IMR-90 (cell line): Measurements from ENCODE around the gene ME1. TPM values are rescaled to one million over a fixed set of nuclear protein-coding genes. Genes with fewer than 3 reads are reported as not detected.

Experiments used
- ATAC-seq: fragments of 200-7000 bp; cut with Tn5 transposase; 2 replicates; pipeline ENCODE4 v1.9.1; 2020; ENCODE audit warnings: low read depth, mild to moderate bottlenecking, moderate library complexity
- BruUV-seq: library from RNA; stranded (reverse); fragments of 400-500 nt; replicated peaks from 2 replicates; lab custom pipeline; 2021; lab: Mats Ljungman, UMichigan
- CTCF ChIA-PET: fragments of 300-600 bp; formaldehyde crosslinking; extraction: SDS; loops from one replicate; lab custom pipeline; 2021; ENCODE audit warnings: antibody characterized with exemption; lab: Yijun Ruan, JAX
- POLR2A ChIA-PET: fragments of 300-600 bp; sonication (Branson Sonifier 250); formaldehyde crosslinking; loops from one replicate; lab custom pipeline; 2022; ENCODE audit warnings: antibody characterized with exemption; ENCODE audit not compliant: unreplicated experiment; lab: Charles Lee
- DNase-seq: peaks from one replicate; pipeline ENCODE4 v3.0.0; 2013
- H2AFZ ChIP-seq: replicated peaks from 2 replicates; pipeline ENCODE3; 2013; ENCODE audit warnings: low read length, mild to moderate bottlenecking; ENCODE audit not compliant: poor library complexity
- H2AK5ac ChIP-seq: 2 replicates; pipeline ENCODE4 v1.6.1; 2013; ENCODE audit warnings: low read depth, low read length, inconsistent platforms
- H2AK9ac ChIP-seq: replicated peaks from 2 replicates; pipeline ENCODE3; 2013; ENCODE audit warnings: mild to moderate bottlenecking, low read depth, low read length, moderate library complexity; ENCODE audit not compliant: poor library complexity
- H2BK120ac ChIP-seq: 2 replicates; pipeline ENCODE4 v1.6.1; 2013; ENCODE audit warnings: low read depth, low read length, inconsistent platforms
- H2BK15ac ChIP-seq: 3 replicates; pipeline ENCODE4 v1.6.1; 2013; ENCODE audit warnings: low read depth, low read length, inconsistent platforms
- H2BK20ac ChIP-seq: 2 replicates; pipeline ENCODE4 v1.6.1; 2013; ENCODE audit warnings: low read depth, mild to moderate bottlenecking, inconsistent platforms, low read length, moderate library complexity
- H2BK5ac ChIP-seq: 2 replicates; pipeline ENCODE4 v1.6.1; 2013; ENCODE audit warnings: mild to moderate bottlenecking, low read depth, low read length, inconsistent platforms; ENCODE audit not compliant: poor library complexity, severe bottlenecking
- H3K14ac ChIP-seq: replicated peaks from 2 replicates; pipeline ENCODE4 v1.6.1; 2013; ENCODE audit warnings: low read depth, low read length, inconsistent platforms
- H3K18ac ChIP-seq: 2 replicates; pipeline ENCODE4 v1.6.1; 2013; ENCODE audit warnings: low read depth, low read length, control low read depth
- H3K23ac ChIP-seq: 2 replicates; pipeline ENCODE4 v1.6.1; 2013; ENCODE audit warnings: low read depth, low read length, inconsistent platforms
- H3K27ac ChIP-seq: 2 replicates; pipeline ENCODE4 v1.5.1; 2013; ENCODE audit warnings: mild to moderate bottlenecking, control low read depth, low read length; ENCODE audit not compliant: insufficient read depth
- H3K27me3 ChIP-seq: 2 replicates; pipeline ENCODE4 v1.6.1; 2013; ENCODE audit warnings: low read length; ENCODE audit not compliant: control insufficient read depth, insufficient read depth
- H3K36me3 ChIP-seq: 2 replicates; pipeline ENCODE4 v1.6.1; 2013; ENCODE audit warnings: low read length, mixed read lengths; ENCODE audit not compliant: control insufficient read depth, insufficient read depth
- H3K4ac ChIP-seq: 2 replicates; pipeline ENCODE4 v1.6.1; 2013; ENCODE audit warnings: low read depth, low read length, inconsistent platforms
- H3K4me1 ChIP-seq: 2 replicates; pipeline ENCODE4 v1.6.1; 2013; ENCODE audit warnings: low read length, mixed read lengths; ENCODE audit not compliant: control insufficient read depth, insufficient read depth
- H3K4me2 ChIP-seq: 2 replicates; pipeline ENCODE4 v1.6.1; 2013; ENCODE audit warnings: low read depth, mild to moderate bottlenecking, control low read depth, low read length, moderate library complexity
- H3K4me3 ChIP-seq: 2 replicates; pipeline ENCODE4 v1.5.1; 2013; ENCODE audit warnings: low read depth, mild to moderate bottlenecking, control low read depth, low read length, moderate library complexity; ENCODE audit not compliant: insufficient read depth
- H3K56ac ChIP-seq: 2 replicates; pipeline ENCODE4 v1.6.1; 2013; ENCODE audit warnings: low read length, inconsistent platforms; ENCODE audit not compliant: insufficient read depth; ENCODE audit errors: extremely low read depth
- H3K79me1 ChIP-seq, 2 experiments: 2 replicates each; pipeline ENCODE4 v1.6.1; 2013; ENCODE audit warnings: low read length in 2 of 2, inconsistent platforms in 1 of 2, low read depth in 1 of 2
- H3K9ac ChIP-seq: 2 replicates; pipeline ENCODE4 v1.6.1; 2013; ENCODE audit warnings: low read depth, low read length, control low read depth
- H3K9me1 ChIP-seq: 2 replicates; pipeline ENCODE4 v1.6.1; 2013; ENCODE audit warnings: low read length, inconsistent platforms; ENCODE audit not compliant: insufficient read depth
- H3K9me3 ChIP-seq: 2 replicates; pipeline ENCODE4 v1.6.1; 2013; ENCODE audit warnings: low read length; ENCODE audit not compliant: control insufficient read depth, insufficient read depth
- H4K20me1 ChIP-seq: 2 replicates; pipeline ENCODE4 v1.6.1; 2013; ENCODE audit warnings: low read length, inconsistent platforms; ENCODE audit not compliant: insufficient read depth
- H4K5ac ChIP-seq: 2 replicates; pipeline ENCODE4 v1.6.1; 2013; ENCODE audit warnings: mild to moderate bottlenecking, low read depth, low read length, control low read depth
- H4K8ac ChIP-seq, 2 experiments: 2 replicates each; pipeline ENCODE4 v1.6.1; 2013; ENCODE audit warnings: low read depth in 2 of 2, low read length in 2 of 2, control low read depth in 1 of 2, inconsistent platforms in 1 of 2
- H4K91ac ChIP-seq: 2 replicates; pipeline ENCODE4 v1.6.1; 2013; ENCODE audit warnings: low read depth, low read length, inconsistent platforms; ENCODE audit not compliant: insufficient read depth
- BHLHE40 ChIP-seq: fragments of 150-350 bp; IDR thresholded peaks from 2 replicates; pipeline ENCODE4 v1.6.1; 2016; ENCODE audit warnings: mild to moderate bottlenecking, low read depth, low read length
- CEBPB ChIP-seq: IDR thresholded peaks from 2 replicates; pipeline ENCODE4 v1.6.1; 2012; ENCODE audit warnings: low read depth, low read length, improper control_type of control experiment
- CHD1 ChIP-seq: IDR thresholded peaks from 2 replicates; pipeline ENCODE4 v1.6.1; 2012; ENCODE audit warnings: low read depth, low read length, improper control_type of control experiment
- MAFK ChIP-seq: IDR thresholded peaks from 2 replicates; pipeline ENCODE4 v1.6.1; 2012; ENCODE audit warnings: low read depth, low read length, improper control_type of control experiment
- MAZ ChIP-seq: IDR thresholded peaks from 2 replicates; pipeline ENCODE4 v1.6.1; 2012; ENCODE audit warnings: low read depth, mild to moderate bottlenecking, low read length, improper control_type of control experiment, moderate library complexity, borderline replicate concordance
- MXI1 ChIP-seq: IDR thresholded peaks from 2 replicates; pipeline ENCODE4 v1.6.1; 2012; ENCODE audit warnings: low read depth, mild to moderate bottlenecking, low read length, moderate library complexity, borderline replicate concordance
- NFE2L2 ChIP-seq: fragments of 150-350 bp; IDR thresholded peaks from 2 replicates; pipeline ENCODE4 v1.6.1; 2016; ENCODE audit warnings: low read depth, mild to moderate bottlenecking, low read length
- POLR2A ChIP-seq: IDR thresholded peaks from 2 replicates; pipeline ENCODE4 v1.6.1; 2012; ENCODE audit warnings: mild to moderate bottlenecking, low read depth, low read length
- RAD21 ChIP-seq: IDR thresholded peaks from 2 replicates; pipeline ENCODE4 v1.6.1; 2012; ENCODE audit warnings: low read length, improper control_type of control experiment
- RFX5 ChIP-seq: IDR thresholded peaks from 2 replicates; pipeline ENCODE4 v1.8.0; 2012; ENCODE audit warnings: low read depth, mild to moderate bottlenecking, low read length, moderate library complexity
- USF2 ChIP-seq: fragments of 150-350 bp; IDR thresholded peaks from 2 replicates; pipeline ENCODE4 v1.6.1; 2017; ENCODE audit warnings: mild to moderate bottlenecking, antibody characterized with exemption, low read length, low read depth
- WGBS, 2 experiments: methylation state at CpG; one replicate each; pipeline versions ENCODE4 v1.1.5 to v1.1.7; 2013; ENCODE audit warnings: missing lambda C conversion rate in 2 of 2; ENCODE audit not compliant: insufficient read length in 1 of 2; ENCODE audit errors: extremely low coverage in 2 of 2; 5-methylcytosine and 5-hydroxymethylcytosine counted together
- dilution Hi-C: fragments of 300-500 bp; cut with HindIII; formaldehyde crosslinking; loops from one replicate; pipeline ENCODE4 v1.14.3; 2018; ENCODE audit warnings: low sequenced_read_pairs; ENCODE audit not compliant: unreplicated experiment
- in situ Hi-C: fragments of 300-500 bp; cut with MboI; formaldehyde crosslinking; loops from 3 replicates; pipeline ENCODE4 v1.14.3; 2019; ENCODE audit warnings: low sequenced_read_pairs, inconsistent platforms, mixed read lengths
- intact Hi-C: fragments of 100-400 bp; cut with micrococcal nuclease; formaldehyde crosslinking; loops from 2 replicates; pipeline ENCODE4 v1.10.0; 2022
- polyA plus RNA-seq, 3 experiments: library from polyadenylated mRNA; depleted of rRNA; stranded (reverse); fragments of >200 nt; gene quantifications; 2 replicates each; pipeline ENCODE4 v1.2.3, GENCODE V29; 2012; ENCODE audit warnings: low replicate concordance in 1 of 3
- total RNA-seq: library from RNA; depleted of rRNA; stranded (reverse); fragments of >200 nt; gene quantifications from 2 replicates; pipeline ENCODE4 v1.2.3, GENCODE V29; 2012
- TF ChIP-seq, protein P1 (sequence below): fragments of 150-350 bp; IDR thresholded peaks from 2 replicates; pipeline ENCODE4 v1.6.1; 2016; ENCODE audit warnings: low read depth, mild to moderate bottlenecking, low read length, moderate library complexity, borderline replicate concordance
- TF ChIP-seq, protein P2 (sequence below): conservative IDR thresholded peaks from 2 replicates; pipeline ENCODE4 v1.5.1; 2012; ENCODE audit warnings: mild to moderate bottlenecking, low read depth, low read length, improper control_type of control experiment

Gene ME1
- total and polyA plus RNA-seq, 2 of the 4 experiments (the other 2 are of a cell fraction) = 21.5 to 24.4 TPM

DNA sequence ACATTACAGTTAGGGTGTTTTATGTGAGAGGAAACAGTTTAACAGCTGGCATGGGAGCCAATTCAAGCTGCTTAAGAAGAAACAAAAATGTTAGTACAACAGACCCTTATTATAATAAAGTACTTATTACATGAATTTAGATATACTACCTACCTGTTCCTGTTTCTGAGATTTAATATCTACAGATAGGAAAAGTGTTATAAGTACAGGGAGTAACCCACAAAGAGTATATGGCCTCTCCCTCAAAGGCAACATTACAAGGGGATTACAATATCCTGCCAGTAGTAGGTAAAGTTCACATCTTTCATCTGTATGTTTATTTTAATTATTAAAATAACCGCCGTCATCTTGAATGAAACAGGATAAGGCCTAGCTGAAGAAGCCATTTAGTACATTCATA, 1.8 kb upstream of the ME1 start:
- H4K5ac ChIP-seq = no peak overlapping the region
- no peak overlapping the region for H3K23ac ChIP-seq
- H3K9me1 ChIP-seq = peaks cover 5% of the 10 kb centered on the region; the same call in 1 of the 2 replicates
- POLR2A ChIA-PET = no interaction called here
- H3K27me3 ChIP-seq = no peaks in the 10 kb centered on the region
- peaks cover 5 to 22% of the 10 kb centered on the region in 2 experiments; a peak in 3 of 4 replicates for H3K79me1 ChIP-seq
- dilution Hi-C loops (no loop called here), in situ Hi-C loops (no loop called here), intact Hi-C loops (loop anchor here (5.0 kb wide), 2 partner anchors 80 to 210 kb away; partner anchors contain the start of gene PRSS35)
- no peak overlapping the region for H2BK20ac ChIP-seq
- no peak for ATAC-seq
- H2AK5ac ChIP-seq = no peak overlapping the region
- H3K9me3 ChIP-seq = no peaks in the 10 kb centered on the region
- no peak overlapping the region for H2BK15ac ChIP-seq
- no peak overlapping the region for H3K4me3 ChIP-seq
- no peak overlapping the region for H3K27ac ChIP-seq
- H4K8ac ChIP-seq = no peak overlapping the region
- no peak overlapping the region for H4K91ac ChIP-seq
- no peaks in the 10 kb centered on the region for H4K20me1 ChIP-seq
- H3K14ac ChIP-seq = no peak overlapping the region
- WGBS, 2 experiments = no CpG with 5 or more reads among the region's 2 CpGs
- no peak overlapping the region for H3K4ac ChIP-seq
- no peak overlapping the region for H2BK120ac ChIP-seq
- no peak overlapping the region for H2AK9ac ChIP-seq
- no peak overlapping the region for H2AFZ ChIP-seq
- H3K36me3 ChIP-seq = no peaks in the 10 kb centered on the region
- H2BK5ac ChIP-seq = no peak overlapping the region
- DNase-seq = peak; percentile 11
- CTCF ChIA-PET = interaction anchor here (0.6 kb wide), 1 partner anchor 368 kb away, joined by 3 read pairs; no protein-coding TSS in a partner anchor
- no peak overlapping the region for H3K18ac ChIP-seq
- TF ChIP-seq, protein P1, sequence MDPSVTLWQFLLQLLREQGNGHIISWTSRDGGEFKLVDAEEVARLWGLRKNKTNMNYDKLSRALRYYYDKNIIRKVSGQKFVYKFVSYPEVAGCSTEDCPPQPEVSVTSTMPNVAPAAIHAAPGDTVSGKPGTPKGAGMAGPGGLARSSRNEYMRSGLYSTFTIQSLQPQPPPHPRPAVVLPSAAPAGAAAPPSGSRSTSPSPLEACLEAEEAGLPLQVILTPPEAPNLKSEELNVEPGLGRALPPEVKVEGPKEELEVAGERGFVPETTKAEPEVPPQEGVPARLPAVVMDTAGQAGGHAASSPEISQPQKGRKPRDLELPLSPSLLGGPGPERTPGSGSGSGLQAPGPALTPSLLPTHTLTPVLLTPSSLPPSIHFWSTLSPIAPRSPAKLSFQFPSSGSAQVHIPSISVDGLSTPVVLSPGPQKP = no peak
- TF ChIP-seq, protein P2, sequence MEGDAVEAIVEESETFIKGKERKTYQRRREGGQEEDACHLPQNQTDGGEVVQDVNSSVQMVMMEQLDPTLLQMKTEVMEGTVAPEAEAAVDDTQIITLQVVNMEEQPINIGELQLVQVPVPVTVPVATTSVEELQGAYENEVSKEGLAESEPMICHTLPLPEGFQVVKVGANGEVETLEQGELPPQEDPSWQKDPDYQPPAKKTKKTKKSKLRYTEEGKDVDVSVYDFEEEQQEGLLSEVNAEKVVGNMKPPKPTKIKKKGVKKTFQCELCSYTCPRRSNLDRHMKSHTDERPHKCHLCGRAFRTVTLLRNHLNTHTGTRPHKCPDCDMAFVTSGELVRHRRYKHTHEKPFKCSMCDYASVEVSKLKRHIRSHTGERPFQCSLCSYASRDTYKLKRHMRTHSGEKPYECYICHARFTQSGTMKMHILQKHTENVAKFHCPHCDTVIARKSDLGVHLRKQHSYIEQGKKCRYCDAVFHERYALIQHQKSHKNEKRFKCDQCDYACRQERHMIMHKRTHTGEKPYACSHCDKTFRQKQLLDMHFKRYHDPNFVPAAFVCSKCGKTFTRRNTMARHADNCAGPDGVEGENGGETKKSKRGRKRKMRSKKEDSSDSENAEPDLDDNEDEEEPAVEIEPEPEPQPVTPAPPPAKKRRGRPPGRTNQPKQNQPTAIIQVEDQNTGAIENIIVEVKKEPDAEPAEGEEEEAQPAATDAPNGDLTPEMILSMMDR = no peak
- TF ChIP-seq NFE2L2 (no peak), CEBPB (no peak), CHD1 (no peak), MXI1 (no peak), RFX5 (no peak), RAD21 (no peak), MAFK (no peak), POLR2A (no peak), USF2 (no peak), MAZ (no peak), BHLHE40 (no peak)
- H3K56ac ChIP-seq = no peak overlapping the region
- H3K9ac ChIP-seq = no peak overlapping the region
- H3K4me1 ChIP-seq = peaks cover 5% of the 10 kb centered on the region
- BruUV-seq = no TSS peak
- H3K4me2 ChIP-seq = no peak overlapping the region
